ENCODE data around the gene LRRTM4.

- TF ChIP-seq POLR2A (IDR thresholded peaks at IDR 0.05; ENCODE audit: low read depth, low read length) (no peak), POLR2AphosphoS5 (IDR thresholded peaks at IDR 0.05; ENCODE audit: low read depth, low read length) (no peak), SPI1 (IDR thresholded peaks at IDR 0.05; ENCODE audit: low read depth, low read length) (no peak), TAF1 (IDR thresholded peaks at IDR 0.05; ENCODE audit: low read depth, low read length) (no peak), PAX5 (IDR thresholded peaks at IDR 0.05; ENCODE audit: insufficient read depth, low read length, severe bottlenecking) (no peak)
These were observed 709.1 kb downstream of the LRRTM4 start for GRCh38 chr2:76813084-76813483.

All from GM12891 (cell line).